HEK293T (cell line): Measurements from ENCODE around the gene MX1.

Experiments
- BHLHE40 ChIP-seq: fragments of 450-650 bp; IDR thresholded peaks from 2 replicates; pipeline ENCODE4 v1.6.1; 2016; ENCODE audit warnings: mild to moderate bottlenecking, moderate library complexity, borderline replicate concordance
- FOXK2 ChIP-seq: fragments of 450-650 bp; IDR thresholded peaks from 2 replicates; pipeline ENCODE4 v1.6.1; 2016; ENCODE audit warnings: mild to moderate bottlenecking
- L3MBTL2 ChIP-seq: fragments of 450-650 bp; conservative IDR thresholded peaks from 2 replicates; pipeline ENCODE4 v1.6.1; 2016; ENCODE audit warnings: mild to moderate bottlenecking

DNA sequence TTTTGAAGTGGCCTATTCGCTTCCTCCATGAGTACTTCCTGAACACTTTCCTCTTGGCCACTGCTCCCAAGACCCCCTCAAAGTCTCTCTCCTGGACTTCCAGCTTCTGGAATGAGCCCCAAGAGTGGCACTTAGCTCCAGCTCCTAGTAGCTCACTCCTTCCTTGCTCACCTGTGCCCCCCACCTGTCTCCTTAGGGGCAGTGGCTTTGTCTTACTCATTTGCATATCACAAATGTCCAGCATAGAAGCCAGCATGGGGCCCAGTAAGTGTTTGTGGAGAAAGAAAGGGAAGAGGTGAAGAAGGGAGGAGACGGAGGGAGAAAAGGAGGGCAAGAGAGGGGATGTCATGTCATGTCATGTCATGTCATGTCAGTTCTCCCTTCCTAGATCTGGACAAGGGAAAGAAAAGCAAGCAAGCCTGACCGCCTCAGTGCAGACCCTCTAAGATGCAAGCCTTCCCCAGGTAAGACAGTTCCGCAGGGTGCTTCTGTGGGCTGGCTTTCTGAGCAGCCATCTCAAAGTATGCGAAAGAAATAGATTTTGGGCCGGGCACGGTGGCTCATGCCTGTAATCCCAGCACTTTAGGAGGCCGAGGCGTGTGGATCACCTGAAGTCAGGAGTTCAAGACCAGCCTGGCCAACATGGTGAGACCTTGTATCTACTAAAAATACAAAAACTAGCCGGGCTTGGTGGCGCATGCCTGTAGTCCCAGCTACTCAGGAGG is 6.9 kb upstream of the MX1 start:
- TF ChIP-seq L3MBTL2 (no peak), FOXK2 (no peak), BHLHE40 (no peak)
